ENCODE results near the gene CCDC14. TPM values are rescaled to one million over a fixed set of nuclear protein-coding genes. Genes with fewer than 3 reads are reported as not detected.

CCDC14 gene
- total and polyA plus RNA-seq, 4 donors: 3.7 to 32.5 (median 14.7) TPM

DNA sequence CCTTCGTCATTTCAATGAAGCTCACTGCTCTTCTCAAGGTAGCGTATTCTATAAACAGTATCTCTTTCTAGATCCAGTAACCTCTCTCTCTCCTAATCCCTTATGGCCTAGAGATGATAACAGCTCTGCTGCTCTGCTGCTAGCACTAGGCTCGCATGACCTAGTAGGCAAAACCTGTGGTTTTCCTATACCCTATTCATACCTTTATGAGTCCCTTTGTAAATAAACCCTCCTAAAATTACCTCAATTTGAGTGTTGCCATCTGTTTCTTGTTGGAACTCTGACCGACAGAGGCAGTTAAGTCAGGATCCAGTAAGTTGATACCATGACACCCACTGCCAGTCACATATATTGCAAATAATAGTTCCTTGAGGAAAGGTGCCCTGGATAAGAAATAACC lies 7.3 kb downstream of the CCDC14 start:
- Histone ChIP-seq H3K4me1 (ENCODE audit: control insufficient read depth in 4 of 4, insufficient read depth in 4 of 4, low read length in 3 of 4) (no peaks in the 10 kb centered on the region), H3K27me3 (ENCODE audit: control insufficient read depth in 4 of 4, insufficient read depth in 4 of 4, low read length in 3 of 4) (no peaks in the 10 kb centered on the region), H3K36me3 (ENCODE audit: control insufficient read depth in 4 of 4, insufficient read depth in 3 of 4, low read depth in 1 of 4, low read length in 3 of 4) (peaks cover 0 to 20% (median 6%) of the 10 kb centered on the region in 4 donors), H3K9me3 (ENCODE audit: control insufficient read depth in 4 of 4, low read length in 3 of 4) (no peaks in the 10 kb centered on the region), H3K9ac (ENCODE audit: low read depth in 1 of 2, low read length in 2 of 2) (no peak overlapping the region), H3K4me3 (ENCODE audit: low read depth in 1 of 3, low read length in 3 of 3) (no peak overlapping the region), H3K27ac (ENCODE audit: low read depth in 1 of 2, low read length in 2 of 2) (no peak overlapping the region)
- WGBS: 92% methylated on average over 4 of the region's 4 CpGs
- TF ChIP-seq, protein P1, sequence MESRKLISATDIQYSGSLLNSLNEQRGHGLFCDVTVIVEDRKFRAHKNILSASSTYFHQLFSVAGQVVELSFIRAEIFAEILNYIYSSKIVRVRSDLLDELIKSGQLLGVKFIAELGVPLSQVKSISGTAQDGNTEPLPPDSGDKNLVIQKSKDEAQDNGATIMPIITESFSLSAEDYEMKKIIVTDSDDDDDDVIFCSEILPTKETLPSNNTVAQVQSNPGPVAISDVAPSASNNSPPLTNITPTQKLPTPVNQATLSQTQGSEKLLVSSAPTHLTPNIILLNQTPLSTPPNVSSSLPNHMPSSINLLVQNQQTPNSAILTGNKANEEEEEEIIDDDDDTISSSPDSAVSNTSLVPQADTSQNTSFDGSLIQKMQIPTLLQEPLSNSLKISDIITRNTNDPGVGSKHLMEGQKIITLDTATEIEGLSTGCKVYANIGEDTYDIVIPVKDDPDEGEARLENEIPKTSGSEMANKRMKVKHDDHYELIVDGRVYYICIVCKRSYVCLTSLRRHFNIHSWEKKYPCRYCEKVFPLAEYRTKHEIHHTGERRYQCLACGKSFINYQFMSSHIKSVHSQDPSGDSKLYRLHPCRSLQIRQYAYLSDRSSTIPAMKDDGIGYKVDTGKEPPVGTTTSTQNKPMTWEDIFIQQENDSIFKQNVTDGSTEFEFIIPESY (IDR thresholded peaks at IDR 0.05): no peak
- TF ChIP-seq HNF4A (conservative IDR thresholded peaks at IDR 0.05): no peak
- no peak for TF ChIP-seq NR2F2 (IDR thresholded peaks at IDR 0.05)
- no peak for TF ChIP-seq YY1 (IDR thresholded peaks at IDR 0.05)
- no peak for TF ChIP-seq JUND (IDR thresholded peaks at IDR 0.05)
- no peak for TF ChIP-seq EGR1 (IDR thresholded peaks at IDR 0.05; ENCODE audit: low read depth in 2 of 2)
- TF ChIP-seq, protein P2, sequence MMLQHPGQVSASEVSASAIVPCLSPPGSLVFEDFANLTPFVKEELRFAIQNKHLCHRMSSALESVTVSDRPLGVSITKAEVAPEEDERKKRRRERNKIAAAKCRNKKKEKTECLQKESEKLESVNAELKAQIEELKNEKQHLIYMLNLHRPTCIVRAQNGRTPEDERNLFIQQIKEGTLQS (IDR thresholded peaks at IDR 0.05): no peak
- TF ChIP-seq SP1 (IDR thresholded peaks at IDR 0.05): no peak
- no peak for TF ChIP-seq GABPA (IDR thresholded peaks at IDR 0.05 in 1 of 2, conservative IDR thresholded peaks at IDR 0.05 in 1 of 2)
- no peak for TF ChIP-seq CTCF (IDR thresholded peaks at IDR 0.05; ENCODE audit: low read depth, low read length, missing input control)
- no peak for TF ChIP-seq REST (IDR thresholded peaks at IDR 0.05)
- no peak for TF ChIP-seq RAD21 (IDR thresholded peaks at IDR 0.05)
- no peak for TF ChIP-seq MAX (IDR thresholded peaks at IDR 0.05)
- no peak for TF ChIP-seq TAF1 (conservative IDR thresholded peaks at IDR 0.05)
- TF ChIP-seq RXRA (IDR thresholded peaks at IDR 0.05): no peak
- no peak for TF ChIP-seq FOXA2 (IDR thresholded peaks at IDR 0.05)
- no peak for TF ChIP-seq HNF4G (IDR thresholded peaks at IDR 0.05)
- no peak for TF ChIP-seq FOXA1 (IDR thresholded peaks at IDR 0.05)
- no peak for DNase-seq (ENCODE audit: low spot score)
